Astrocyte of the cerebellum (primary cell): ENCODE data around the gene C1orf159.
"Not testable (repeated sequence)": the region's sequence is repeated elsewhere in the genome, so short reads cannot be mapped to it uniquely, and the experiment has no call there.

Source experiments
- DNase-seq: peaks from one replicate; pipeline ENCODE4 v3.0.0-alpha.2; 2011; ENCODE audit warnings: low read depth
- H3K4me3 ChIP-seq: 2 replicates; pipeline ENCODE4 v1.5.1; 2011; ENCODE audit warnings: mild to moderate bottlenecking, low read depth, low read length, moderate library complexity
- CTCF ChIP-seq: IDR thresholded peaks from 2 replicates; pipeline ENCODE4 v1.5.1; 2012; ENCODE audit warnings: low read length, low read depth, moderate library complexity, mild to moderate bottlenecking; ENCODE audit errors: missing control alignments
- in situ Hi-C: cut with HindIII; loops from 2 replicates; pipeline ENCODE4 v1.10.0; 2017; ENCODE audit warnings: low sequenced_read_pairs

Gene C1orf159

GRCh38 chr1:1157033-1157365 lies 41.1 kb upstream of the C1orf159 start:
- no peak overlapping the region for H3K4me3 ChIP-seq
- no peak for TF ChIP-seq CTCF
- in situ Hi-C loops = no loop called here

GRCh38 chr1:1156140-1157032 lies 40.5 kb upstream of the C1orf159 start:
- no peak for DNase-seq
- TF ChIP-seq CTCF = no peak
- H3K4me3 ChIP-seq = no peak overlapping the region
- in situ Hi-C loops = no loop called here

More at GRCh38 chr1:1157033-1157365, 41.1 kb upstream of the C1orf159 start:
- DNase-seq = no peak

GRCh38 chr1:1155258-1155657 lies 39.4 kb upstream of the C1orf159 start:
- in situ Hi-C loops = no loop called here
- no peak overlapping the region for H3K4me3 ChIP-seq
- TF ChIP-seq CTCF = no peak
- DNase-seq = no peak

GRCh38 chr1:1153874-1154273 lies 38.0 kb upstream of the C1orf159 start:
- in situ Hi-C loops = no loop called here
- DNase-seq = no peak
- TF ChIP-seq CTCF = no peak
- H3K4me3 ChIP-seq = no peak overlapping the region

GRCh38 chr1:1153215-1153614 lies 37.3 kb upstream of the C1orf159 start:
- H3K4me3 ChIP-seq, DNase-seq, in situ Hi-C loops: not testable (repeated sequence)

- H3K4me3 ChIP-seq, DNase-seq, in situ Hi-C loops: not testable (repeated sequence)
Observed at GRCh38 chr1:1152431-1152830, 36.5 kb upstream of the C1orf159 start.

- no peak for TF ChIP-seq CTCF
- in situ Hi-C loops = no loop called here
- DNase-seq = no peak
- no peak overlapping the region for H3K4me3 ChIP-seq
Observed at GRCh38 chr1:1151306-1151705, 35.4 kb upstream of the C1orf159 start.
